Astrocyte of the hippocampus (primary cell): ENCODE results near the gene MYRF.

Experiments used
- DNase-seq: peaks from one replicate; pipeline ENCODE4 v3.0.0; 2011; ENCODE audit warnings: low read depth, low spot score

MYRF gene

DNA sequence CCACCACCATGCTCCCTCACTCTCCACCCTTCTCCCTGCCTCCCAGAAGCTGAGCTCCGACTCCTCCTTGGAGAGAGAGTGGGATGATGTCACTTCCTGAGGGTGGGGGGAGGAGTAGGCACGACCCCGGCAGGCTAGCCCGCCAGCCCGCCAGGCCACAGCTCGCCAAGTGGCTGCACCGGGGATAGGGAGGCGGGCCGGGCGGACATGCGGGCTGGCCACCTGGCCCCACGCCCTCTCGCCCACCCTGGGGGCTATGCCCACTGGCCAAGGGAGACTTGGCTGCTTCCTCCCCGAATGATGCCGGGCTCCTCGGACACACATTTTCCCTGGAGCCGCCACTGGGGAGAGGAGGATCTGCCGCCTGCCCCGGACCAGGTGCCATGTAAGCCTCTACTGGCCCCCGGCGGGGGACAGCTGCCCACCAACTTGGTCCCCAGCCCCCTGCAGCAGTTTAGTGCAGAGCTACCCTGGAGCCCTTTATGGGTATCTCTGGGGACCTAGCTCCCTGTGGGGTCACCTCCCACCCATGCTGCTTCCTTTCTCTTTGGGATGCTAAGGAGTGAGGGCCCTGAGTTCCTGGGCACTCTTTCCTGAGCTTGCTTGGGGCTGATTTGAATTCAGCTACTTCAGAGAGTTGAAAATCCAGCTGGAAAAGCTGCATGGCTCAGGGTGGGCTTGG, 33.7 kb upstream of the MYRF start:
- DNase-seq: peak; percentile 91

DNA sequence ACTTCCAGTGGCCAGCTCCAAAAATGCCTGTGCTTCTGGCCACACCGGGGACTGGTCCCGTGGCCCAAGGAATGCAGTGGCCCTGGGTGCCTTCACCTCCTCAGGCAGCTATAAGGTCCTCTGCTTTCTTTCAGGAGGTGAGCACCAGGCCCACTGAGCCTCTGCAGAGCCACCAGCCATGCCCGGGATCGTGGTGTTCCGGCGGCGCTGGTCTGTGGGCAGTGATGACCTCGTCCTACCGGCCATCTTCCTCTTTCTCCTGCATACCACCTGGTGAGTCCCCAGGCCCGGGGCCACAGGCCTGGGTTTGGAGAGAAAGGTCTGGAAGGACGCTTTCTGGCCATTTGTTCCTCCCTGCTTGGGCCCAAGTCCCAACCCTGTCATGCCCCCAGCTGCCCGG, 32.5 kb upstream of the MYRF start:
- no peak for DNase-seq

DNA sequence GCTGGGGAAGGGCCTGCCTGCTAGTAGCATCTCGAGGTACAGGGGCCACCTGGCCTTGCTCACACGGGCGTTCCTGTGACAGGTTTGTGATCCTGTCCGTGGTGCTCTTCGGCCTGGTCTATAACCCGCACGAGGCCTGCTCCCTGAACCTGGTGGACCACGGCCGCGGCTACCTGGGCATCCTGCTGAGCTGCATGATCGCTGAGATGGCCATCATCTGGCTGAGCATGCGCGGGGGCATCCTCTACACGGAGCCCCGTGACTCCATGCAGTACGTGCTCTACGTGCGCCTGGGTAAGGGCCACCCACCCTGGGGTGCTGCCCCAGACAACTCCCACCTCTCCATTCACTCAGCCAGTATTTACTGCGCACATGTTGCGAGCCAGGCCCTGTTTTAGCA, 31.8 kb upstream of the MYRF start:
- no peak for DNase-seq

DNA sequence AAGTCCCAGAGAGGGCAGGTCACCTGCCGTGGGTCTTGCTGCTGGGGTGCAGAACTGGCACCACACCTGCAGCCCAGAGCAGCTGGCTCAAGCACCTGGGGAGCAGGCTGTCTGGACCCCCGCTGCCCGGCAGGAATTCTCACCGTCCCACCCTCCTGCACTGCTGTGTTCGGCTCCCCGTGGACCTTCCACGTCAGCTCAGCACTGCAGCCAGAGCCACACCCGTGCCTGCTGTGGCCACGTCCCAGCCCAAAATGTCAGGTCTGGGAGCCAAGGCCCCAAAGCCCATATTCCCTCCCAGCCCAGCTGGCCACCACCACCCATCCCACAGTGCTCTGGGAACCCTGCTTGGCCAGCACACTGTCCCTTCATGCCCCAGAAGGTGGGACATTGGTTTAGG, 28.0 kb upstream of the MYRF start:
- no peak for DNase-seq

DNA sequence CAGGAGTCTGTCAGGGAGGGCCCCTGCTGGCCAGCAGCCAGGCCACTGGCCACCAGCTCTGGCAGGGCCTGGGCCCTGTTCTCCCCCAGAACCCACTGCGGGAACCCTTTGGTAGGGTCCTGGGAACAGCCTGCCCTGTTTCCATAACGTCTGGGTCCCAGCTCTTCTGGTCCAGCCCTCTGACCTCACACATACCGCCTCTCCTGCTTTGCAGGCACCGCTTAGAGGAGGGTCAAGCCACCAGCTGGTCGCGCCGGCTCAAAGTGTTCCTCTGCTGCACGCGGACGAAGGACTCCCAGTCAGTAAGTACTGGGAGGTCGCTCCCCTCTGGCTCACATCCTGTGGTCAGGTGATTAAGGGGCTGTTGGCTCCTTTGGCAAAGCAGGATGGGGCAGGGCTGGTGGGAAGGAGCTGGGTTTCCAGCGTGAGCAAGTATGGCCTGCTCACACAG, 26.6 kb upstream of the MYRF start:
- DNase-seq: peak; percentile 69

DNA sequence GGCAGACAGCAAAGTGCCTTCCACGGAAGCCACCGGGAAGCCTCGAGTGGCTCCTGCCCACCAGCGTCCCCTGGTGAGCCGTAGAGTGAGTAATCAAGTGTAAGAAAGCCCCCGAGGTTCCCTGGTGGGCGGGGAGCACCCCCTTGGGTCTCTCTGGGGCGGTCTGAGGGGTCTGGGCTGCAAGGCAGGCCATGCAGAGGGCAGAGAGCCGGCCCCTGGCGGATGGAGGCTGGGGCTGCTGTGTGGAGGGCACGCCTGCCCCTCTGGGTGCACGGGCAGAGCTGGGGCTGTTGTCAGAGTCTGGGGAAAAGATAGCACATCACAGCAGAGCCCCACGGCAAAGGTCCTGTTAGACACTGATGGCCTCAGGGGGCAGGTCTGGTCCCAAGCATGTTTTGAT, 25.7 kb upstream of the MYRF start:
- no peak for DNase-seq

DNA sequence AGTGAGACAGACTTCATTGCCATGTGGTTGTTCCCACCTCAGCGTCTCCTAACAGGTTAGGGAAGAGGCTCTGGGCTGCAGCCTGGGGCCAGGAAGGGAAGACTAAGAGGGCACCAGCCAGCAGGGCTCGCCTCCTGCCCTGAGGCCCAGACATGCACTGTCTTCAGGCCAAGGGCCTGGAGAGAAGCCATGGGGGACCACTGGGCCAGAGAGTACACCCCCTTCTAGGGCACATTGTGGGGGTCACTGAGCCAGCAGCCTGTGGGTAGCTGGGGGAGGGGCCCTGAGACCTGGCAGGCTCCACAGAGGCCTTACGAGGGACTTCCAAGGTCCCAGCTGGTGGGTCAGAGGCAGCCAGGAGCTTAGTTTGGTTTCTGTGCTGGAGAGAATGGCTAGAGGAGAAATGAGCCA, 25.0 kb upstream of the MYRF start:
- DNase-seq: no peak

DNA sequence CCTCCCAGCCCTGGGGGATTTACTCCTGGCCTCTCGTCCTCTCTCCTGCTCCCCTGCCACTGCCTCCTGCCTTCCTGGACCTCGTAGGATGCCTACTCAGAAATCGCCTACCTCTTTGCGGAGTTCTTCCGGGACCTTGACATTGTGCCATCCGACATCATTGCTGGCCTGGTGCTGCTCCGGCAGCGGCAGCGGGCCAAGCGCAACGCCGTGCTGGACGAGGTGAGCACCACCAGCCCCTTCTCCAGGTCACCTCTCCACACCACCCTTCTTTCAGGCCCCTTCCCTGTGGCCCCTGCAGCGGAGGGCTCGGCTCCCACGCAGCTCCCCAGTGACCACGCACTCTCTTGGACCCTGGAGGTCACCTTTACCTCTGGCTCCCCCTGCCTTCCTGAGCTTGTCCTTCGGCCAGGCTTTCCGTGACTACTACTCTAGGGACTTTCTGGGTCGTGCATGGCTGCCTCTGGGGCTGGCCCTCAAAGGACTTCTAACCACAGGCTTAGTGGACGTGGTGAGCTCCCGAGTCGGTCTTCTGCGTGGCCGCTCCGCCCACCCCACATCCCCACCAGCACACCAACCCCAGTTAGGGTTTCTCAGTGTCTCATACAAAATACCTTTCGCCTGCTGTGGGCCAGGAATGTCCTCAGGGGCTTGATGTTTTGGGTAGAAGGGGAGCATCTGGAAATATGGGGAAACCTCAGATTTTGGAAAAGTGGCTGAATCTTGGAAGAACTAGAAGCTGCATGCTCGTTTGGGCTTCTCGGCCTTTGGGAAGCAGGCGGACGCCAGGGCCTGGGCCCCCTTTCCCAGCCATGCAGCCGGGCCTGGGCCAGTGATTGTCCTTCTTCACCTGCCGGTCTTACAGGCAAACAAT, 24.1 kb upstream of the MYRF start:
- DNase-seq: peak; percentile 48

DNA sequence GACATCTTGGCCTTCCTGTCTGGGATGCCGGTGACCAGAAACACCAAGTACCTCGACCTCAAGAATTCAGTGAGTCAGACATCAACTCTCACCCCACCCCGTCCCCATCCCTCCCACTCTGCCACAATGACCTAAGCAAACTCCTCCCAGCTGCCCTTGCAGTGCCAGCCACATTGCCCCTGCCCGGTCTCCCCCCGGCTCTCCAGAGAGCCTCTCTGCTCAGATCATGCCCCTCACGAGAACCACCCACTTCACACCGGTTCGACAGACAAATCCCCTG, 23.6 kb upstream of the MYRF start:
- peak; percentile 88 for DNase-seq

DNA sequence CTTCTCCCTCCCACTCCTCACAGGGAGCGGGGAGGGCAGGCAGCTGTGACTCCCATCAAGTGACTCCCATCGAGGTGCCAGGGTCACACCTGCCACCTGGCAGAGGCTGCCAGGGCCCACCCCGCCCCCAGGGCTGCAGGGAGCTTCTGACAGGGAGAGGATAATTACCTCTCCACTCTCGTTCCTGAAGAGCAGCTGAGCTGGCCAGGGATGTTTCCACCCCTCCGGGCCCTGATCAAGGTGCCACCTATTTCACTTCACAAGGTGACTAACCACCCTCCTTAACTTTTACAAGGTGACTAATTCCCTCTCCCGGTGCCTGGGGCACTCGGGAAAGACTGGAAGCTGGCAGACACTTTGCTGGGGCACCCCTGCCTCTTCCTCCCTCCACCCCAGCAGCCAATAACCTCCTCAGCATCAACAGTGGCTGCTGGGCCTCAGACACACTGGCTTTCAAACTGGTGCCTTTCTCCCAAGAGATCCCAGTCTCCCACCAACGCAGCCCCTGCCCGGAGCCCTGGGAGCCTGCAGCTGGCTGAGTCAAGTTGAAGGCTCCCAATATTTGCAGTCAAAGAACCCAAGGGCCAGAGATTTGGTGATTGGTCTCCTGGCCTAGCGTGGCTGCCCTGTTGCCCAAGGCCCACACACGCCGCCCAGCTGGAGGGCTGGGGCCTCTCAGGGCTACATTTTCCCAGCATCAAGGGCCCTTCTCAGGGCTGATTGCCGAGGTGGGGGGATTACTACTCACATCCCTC, 22.0 kb upstream of the MYRF start:
- no peak for DNase-seq

DNA sequence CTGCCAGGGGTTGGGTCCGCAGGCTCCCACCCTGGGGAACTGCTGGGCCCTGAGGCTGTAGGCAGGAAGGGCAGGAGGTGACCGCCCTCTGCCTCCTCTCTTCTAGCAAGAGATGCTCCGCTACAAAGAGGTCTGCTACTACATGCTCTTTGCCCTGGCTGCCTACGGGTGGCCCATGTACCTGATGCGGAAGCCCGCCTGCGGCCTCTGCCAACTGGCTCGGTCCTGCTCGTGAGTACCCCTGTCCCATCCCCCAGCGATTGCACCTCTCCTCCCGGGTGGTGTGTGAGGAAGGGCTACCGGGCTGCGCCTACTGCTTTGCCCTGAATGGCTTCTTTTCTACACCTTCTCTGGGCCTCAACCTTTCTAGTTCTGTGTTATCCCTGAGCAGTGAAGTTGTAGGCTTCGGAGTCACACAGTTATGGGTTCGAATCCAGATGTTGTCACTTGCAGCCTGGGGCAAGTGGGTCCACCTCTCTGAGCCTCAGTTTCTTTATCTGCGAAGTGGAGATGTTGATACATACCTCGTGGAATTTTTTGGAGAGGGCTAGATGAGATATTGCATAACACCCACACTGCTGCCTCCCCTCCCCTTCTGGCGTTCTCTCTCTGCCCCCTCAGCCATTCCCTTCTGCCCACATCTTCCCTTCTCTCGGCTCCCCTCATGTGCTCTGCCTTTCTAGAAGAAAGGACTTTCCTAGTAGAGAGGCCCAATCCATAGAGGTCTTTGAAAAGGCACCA, 21.1 kb upstream of the MYRF start:
- DNase-seq: no peak

DNA sequence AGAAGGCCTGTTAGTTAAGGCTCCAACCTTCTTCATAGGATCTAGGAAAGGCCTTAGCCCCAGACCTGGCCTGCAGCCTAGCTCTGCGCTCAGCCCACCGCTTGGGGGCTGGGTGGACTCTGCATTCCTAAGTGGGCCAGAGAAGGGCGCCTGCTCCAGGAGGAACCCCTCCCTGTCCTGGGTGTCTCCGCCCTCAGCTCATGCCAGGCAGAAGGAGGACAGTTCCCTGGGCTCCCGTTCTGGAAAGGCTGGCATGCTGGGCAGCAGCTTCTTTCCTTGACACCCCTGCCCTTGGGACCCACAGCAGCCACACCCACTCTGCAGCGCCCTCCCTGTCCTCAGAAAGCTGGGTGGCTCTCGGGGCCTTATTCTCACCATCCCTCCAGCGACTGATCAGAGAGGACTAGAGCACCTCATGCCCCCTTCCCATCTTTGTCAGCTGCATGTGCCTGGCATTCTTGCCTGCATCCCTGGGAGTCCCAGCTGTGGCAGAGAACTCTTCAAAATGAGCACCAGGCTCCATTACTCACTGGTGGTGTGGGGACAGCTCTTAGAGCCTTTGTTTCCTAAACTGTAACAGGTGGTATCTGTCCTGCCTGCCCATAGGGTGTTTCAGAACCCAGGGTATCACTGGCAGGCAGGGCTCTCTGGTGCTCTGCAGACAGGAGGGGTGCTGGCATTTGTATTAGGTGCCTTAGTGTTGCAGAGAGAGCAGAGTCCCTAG, 20.3 kb upstream of the MYRF start:
- peak; percentile 36 for DNase-seq

DNA sequence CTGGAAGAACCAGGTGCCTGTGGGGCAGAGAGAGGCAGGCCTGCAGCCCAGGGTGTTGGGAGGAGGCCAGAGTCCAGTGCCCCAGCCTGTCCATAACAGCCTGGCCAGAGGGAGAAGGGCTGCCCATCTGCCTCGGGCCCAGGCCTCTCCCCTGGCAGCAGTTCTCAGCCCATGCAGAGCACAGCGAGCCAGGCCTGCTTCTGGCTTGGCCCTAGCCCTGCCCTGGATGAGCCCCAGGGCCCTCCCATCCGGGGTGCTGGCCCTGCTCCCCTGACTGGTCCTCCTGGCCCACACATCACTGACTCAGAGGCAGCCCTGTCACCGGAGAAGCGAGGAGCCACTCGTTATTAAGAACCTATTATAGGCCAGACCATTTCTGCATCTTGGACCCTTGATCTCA, 19.7 kb upstream of the MYRF start:
- DNase-seq: peak; percentile 47

DNA sequence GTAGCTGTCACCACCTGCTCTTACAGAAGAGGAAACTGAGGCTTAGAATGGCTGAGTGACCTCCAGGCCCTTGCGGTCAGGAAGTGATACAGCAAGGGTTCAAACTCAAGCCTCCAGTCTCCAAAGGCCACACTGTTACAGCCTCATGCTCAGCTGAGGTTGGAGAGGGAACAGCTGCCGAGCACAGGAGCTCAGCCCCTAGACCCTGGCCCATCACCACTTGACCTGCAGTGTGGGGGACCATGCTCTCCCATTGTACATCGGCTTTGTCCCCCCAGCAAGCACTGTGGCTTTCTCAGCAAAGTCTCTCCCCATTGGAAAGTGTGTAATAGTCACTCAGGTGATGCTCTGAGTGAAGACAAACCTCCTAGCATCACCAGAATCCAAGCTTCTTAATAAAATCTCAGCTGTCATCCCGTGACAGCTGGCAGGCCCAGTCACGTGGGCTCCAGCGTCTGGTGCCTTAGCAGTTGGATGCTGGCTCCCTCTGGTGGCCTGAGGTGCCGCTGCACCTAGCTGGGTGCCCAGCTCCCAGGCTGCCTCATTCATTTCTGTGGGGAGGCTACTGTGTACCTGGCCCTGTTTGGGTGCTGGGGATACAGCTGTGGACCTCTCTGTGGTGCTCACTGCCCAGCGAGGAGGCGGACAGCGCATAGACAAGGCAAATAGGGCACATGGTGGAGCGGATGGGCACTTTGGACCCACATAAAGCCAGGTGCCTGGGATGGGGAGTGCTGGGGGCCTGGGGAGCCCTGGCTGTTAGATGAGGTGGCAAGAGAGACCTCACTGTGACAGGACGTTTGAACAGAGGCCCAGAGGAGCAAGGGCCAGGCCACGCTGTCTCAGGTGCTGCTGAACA, 19.1 kb upstream of the MYRF start:
- peak; percentile 92 for DNase-seq

DNA sequence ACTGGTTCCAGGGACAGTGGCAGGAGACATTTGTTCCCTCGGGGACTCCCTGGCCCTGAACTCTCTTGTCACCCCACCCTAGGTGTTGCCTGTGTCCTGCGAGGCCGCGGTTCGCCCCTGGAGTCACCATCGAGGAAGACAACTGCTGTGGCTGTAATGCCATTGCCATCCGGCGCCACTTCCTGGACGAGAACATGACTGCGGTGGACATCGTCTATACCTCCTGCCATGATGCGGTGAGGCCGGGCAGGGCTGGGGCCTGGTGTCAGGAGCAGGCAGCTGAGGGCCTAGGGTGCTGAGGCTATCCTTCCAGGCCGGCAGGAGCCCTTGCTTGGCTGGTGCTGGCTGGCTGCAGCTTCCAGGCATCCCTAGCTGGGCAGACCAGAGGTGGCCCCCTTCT, 17.7 kb upstream of the MYRF start:
- no peak for DNase-seq

DNA sequence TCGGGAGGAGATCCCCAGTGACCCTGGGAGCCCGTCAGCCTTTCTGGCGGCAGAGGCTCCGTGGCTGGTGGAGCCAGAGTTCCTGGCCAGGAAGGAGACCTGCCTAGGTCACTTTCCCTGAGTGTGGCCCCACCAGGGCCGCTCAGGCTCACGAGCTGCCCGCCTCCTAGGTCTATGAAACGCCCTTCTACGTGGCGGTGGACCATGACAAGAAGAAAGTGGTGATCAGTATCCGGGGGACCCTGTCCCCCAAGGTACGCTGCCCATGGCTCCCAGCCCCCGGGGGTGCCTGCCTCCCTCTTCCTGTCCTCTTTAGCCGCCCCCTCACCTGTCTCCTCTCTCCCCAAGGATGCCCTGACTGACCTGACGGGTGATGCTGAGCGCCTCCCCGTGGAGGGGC, 17.0 kb upstream of the MYRF start:
- DNase-seq: no peak

DNA sequence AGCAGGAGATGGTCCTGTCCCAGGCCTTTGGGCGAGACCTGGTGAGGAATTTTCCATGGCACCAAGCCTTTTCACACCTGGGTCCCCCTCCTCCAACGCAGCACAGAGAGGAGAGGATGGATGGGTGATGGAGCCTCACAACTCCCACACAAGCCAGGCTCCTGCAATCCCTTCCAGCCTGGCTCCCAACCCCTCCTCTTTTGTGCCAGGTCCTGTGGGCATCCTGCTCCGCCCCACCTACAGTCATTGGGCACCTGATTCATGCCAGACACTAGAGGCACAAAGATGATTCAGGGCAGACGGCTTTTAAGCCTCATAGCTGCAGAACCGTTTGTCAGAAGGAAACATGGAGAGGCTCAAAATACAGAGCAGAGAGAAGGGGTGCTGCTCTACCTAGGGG, 16.1 kb upstream of the MYRF start:
- no peak for DNase-seq

DNA sequence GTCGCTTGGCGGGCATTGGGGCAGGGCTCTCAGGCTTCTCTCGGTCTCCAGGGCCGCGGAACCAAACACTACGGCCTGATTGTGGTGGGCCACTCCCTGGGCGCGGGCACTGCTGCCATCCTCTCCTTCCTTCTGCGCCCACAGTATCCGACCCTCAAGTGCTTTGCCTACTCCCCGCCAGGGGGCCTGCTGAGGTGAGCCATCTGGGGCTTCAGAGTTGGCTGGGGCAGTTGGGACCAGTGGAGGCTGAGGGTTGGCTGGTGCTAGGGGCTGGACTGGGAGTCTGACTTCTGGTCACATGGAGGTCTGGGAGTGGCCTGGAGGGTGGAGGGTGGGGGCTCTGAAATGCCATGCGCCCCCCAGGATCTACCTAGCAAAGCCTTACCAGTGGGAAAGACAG, 15.3 kb upstream of the MYRF start:
- DNase-seq: no peak

DNA sequence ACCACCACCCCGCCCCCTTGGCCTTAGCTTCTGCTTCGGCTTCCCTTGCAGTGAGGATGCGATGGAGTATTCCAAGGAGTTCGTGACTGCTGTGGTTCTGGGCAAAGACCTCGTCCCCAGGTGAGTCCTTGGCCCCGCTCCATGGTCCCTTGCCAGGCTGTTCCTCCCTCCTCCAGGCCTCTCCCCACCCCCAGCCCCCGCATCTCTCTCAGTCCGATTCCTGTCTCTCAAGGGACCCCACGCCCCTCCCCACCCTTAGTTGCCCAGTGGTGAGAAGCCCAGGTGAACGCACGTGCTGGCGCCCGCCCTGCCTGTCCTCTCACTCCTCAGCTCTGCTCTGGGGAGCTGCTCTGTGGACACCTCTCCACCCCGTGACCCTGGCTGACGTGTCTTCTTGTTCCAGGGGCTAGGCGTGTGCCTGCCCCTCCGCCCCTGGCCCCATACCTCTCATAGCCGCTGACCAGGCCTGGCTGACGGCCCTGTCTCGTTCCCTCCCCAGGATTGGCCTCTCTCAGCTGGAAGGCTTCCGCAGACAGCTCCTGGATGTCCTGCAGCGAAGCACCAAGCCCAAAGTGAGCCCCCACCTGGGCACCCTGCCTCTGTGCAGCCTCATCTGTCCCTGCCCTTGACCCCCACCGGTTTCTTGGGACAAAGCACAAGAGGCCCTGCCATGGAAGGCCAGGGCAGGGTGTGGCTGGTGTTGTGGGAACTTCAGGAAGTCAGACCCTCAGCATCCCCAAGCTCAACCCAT, 14.6 kb upstream of the MYRF start:
- DNase-seq: no peak

DNA sequence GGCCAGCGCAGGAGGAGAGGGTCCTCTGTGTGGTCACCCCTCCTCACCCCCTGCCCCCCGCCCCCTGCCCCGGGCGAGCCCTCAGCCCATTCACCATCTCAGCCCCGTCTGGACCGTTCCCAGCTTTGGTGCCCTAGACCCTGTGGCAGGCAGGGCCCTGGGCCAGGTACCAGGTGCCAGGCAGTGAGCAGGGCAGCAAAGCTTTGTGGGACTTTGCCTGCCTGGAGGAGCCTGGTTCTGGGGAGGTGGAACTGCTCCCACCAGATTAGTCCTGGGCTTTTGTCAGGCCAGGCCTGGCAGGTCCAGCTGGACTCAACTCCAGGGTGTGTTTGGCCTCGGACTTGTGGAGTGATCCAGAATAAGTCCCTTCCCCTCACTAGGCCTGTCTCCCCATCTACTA, 13.7 kb upstream of the MYRF start:
- DNase-seq: no peak
